Bronchial epithelial cell (primary cell): ENCODE results near the gene SLFN13. TPM values are rescaled to one million over a fixed set of nuclear protein-coding genes. Genes with fewer than 3 reads are reported as not detected.
A peak's percentile ranks its signal among the peaks of the same experiment; 100 is the strongest.

Experiments used
- DNase-seq: peaks from one replicate; pipeline ENCODE4 v3.0.0-alpha.2; 2010; ENCODE audit warnings: low read depth
- FAIRE-seq: peaks from 2 replicates; lab custom pipeline; 2011; peaks lifted over from hg19 to GRCh38; lab: Jason Lieb, UNC
- H3K27me3 ChIP-seq: 2 replicates; pipeline ENCODE4 v1.5.1; 2011; ENCODE audit warnings: low read length; ENCODE audit not compliant: control insufficient read depth, insufficient read depth
- H3K36me3 ChIP-seq: 2 replicates; pipeline ENCODE4 v1.5.1; 2011; ENCODE audit warnings: low read length; ENCODE audit not compliant: control insufficient read depth, insufficient read depth
- H3K4me3 ChIP-seq: 2 replicates; pipeline ENCODE4 v1.5.1; 2011; ENCODE audit warnings: mild to moderate bottlenecking, low read depth, low read length, control low read depth
- total RNA-seq: library from RNA; depleted of rRNA; stranded (reverse); fragments of >200 nt; gene quantifications from 2 replicates; pipeline ENCODE4 v1.2.1, GENCODE V29; 2014
- TF ChIP-seq, protein P1 (sequence below): IDR thresholded peaks from 2 replicates; pipeline ENCODE4 v1.5.1; 2011; ENCODE audit warnings: mild to moderate bottlenecking, moderate library complexity, low read length, control low read depth, inconsistent platforms; ENCODE audit not compliant: insufficient read depth, severe bottlenecking

The SLFN13 gene
- total RNA-seq, 1 donor from 2014 or later: 1.3 TPM

- TF ChIP-seq, protein P1, sequence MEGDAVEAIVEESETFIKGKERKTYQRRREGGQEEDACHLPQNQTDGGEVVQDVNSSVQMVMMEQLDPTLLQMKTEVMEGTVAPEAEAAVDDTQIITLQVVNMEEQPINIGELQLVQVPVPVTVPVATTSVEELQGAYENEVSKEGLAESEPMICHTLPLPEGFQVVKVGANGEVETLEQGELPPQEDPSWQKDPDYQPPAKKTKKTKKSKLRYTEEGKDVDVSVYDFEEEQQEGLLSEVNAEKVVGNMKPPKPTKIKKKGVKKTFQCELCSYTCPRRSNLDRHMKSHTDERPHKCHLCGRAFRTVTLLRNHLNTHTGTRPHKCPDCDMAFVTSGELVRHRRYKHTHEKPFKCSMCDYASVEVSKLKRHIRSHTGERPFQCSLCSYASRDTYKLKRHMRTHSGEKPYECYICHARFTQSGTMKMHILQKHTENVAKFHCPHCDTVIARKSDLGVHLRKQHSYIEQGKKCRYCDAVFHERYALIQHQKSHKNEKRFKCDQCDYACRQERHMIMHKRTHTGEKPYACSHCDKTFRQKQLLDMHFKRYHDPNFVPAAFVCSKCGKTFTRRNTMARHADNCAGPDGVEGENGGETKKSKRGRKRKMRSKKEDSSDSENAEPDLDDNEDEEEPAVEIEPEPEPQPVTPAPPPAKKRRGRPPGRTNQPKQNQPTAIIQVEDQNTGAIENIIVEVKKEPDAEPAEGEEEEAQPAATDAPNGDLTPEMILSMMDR: no peak
- no peaks in the 10 kb centered on the region for H3K36me3 ChIP-seq
- H3K27me3 ChIP-seq: peaks cover 13% of the 10 kb centered on the region
- no peak for DNase-seq
- no peak for FAIRE-seq
- H3K4me3 ChIP-seq: no peak overlapping the region
These were observed 297 bp upstream of the SLFN13 start for GRCh38 chr17:35448899-35449227.

DNA sequence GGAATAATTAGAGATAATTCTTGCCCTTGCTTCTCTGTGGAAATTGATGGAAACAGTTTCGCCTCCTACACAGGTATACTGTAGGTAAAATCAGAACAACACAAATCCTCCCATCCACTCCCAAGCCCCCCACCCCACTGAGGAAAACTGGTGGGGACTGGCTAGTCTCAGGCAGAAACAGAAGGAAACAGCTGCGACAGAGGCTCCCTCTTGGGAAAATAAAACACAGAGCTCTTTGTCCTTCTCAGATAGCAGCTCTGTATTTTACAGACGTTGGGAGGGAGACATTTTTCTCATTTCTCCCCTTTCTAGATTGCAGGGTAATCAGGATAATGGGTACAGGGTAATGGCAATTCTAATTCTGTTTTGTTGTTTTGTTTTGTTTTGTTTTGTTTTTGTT lies 1.1 kb downstream of the SLFN13 start:
- H3K27me3 ChIP-seq: peaks cover 10% of the 10 kb centered on the region
- TF ChIP-seq, protein P1: no peak
- no peak for DNase-seq
- no peak overlapping the region for H3K4me3 ChIP-seq
- no peak for FAIRE-seq
- H3K36me3 ChIP-seq: no peaks in the 10 kb centered on the region

- no peak for FAIRE-seq
- no peak for DNase-seq
- Histone ChIP-seq H3K36me3 (no peaks in the 10 kb centered on the region), H3K4me3 (no peak overlapping the region), H3K27me3 (no peaks in the 10 kb centered on the region)
- TF ChIP-seq, protein P1: no peak
These were observed 10.1 kb downstream of the SLFN13 start for GRCh38 chr17:35438433-35438832.

DNA sequence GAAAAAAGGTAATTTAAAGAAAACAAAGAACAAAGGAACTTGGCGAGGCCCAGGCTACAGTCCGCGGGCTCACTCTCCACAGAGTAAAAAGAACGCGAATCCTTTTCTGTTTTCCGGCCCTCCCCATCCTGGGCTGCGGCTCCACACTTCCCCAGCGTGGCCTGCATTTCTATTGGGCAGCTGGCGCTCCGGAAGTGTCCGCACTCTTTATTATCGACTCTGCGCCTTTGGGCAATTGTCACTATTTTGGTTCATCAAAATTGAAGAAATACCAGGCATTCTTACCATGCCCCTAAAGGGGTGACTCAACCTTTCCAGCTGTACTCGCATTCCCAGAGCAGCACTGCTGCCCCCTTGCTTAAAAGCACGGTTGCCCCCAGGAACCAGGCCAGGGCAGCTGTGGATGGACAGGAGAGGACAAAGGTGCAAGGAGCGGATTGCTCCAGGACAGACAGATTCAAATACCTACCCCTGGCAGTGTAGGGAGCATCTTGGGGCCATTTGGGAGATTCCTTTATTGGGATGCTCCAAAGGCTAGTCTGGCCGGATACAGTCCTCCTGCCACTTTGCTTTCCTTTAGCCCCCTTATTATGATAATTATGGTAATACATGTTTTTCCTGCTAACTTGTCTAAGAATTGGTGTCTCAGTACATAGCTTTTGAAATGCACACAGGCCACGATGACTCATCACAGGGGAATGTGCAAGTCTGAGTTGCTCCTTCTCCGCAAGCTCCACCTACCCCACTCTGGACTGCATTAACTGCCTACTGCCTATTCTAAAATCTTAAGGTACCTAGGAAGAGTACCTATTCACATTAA lies 15.3 kb downstream of the SLFN13 start:
- H3K36me3 ChIP-seq: no peaks in the 10 kb centered on the region
- peak overlapping the region; percentile 47 for H3K4me3 ChIP-seq
- peak; percentile 95 for DNase-seq
- no peak for FAIRE-seq
- H3K27me3 ChIP-seq: no peaks in the 10 kb centered on the region
- TF ChIP-seq, protein P1: no peak

GRCh38 chr17:35432176-35433074 lies 16.1 kb downstream of the SLFN13 start, which contains the start of gene SLFN12:
Gene SLFN12 (minus strand): TSS chr17:35432500. CDS start chr17:35423028, 9,472 bp downstream.
- no peak for FAIRE-seq
- H3K27me3 ChIP-seq: no peaks in the 10 kb centered on the region

More at GRCh38 chr17:35432176-35433074, 16.1 kb downstream of the SLFN13 start, which contains the start of gene SLFN12:
- peak; percentile 86 for DNase-seq
- TF ChIP-seq, protein P1: no peak
- Histone ChIP-seq H3K4me3 (peak within 1 kb of the TSS; percentile 47), H3K36me3 (no peaks in the 10 kb centered on the region)
